Measurements from ENCODE around the gene ATP9A. TPM values are rescaled to one million over a fixed set of nuclear protein-coding genes. Genes with fewer than 3 reads are reported as not detected.

Gene ATP9A
- total and polyA plus RNA-seq, 2 of the 4 experiments (the other 2 are of a cell fraction): 10.6 to 22.4 TPM

DNA sequence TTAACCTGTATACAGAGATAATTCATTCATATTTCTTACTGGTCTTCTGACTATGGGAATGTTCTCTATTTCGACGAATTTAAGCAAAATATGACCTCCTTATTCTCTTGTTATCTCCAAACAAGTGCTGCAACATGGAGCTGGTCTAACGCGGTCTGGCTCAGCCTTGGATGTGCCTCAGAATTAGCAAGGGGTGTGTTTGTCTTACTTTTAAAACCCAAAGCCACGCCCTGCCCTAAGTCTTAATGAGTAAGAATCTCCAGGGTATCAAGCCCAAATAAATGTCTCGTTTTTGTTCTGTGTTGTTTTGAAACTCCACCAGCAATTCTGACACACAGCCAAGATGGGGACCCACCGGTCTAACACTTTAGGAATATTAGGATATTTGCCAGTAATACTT is 99.2 kb downstream of the ATP9A start:
- H2BK15ac ChIP-seq (ENCODE audit: low read depth, low read length): no peak overlapping the region
- in situ Hi-C loops (cut with MboI; ENCODE audit: low sequenced_read_pairs): no loop called here
- H3K18ac ChIP-seq (ENCODE audit: low read depth, low read length): no peak overlapping the region
- H3K23ac ChIP-seq (ENCODE audit: low read depth, low read length): no peak overlapping the region
- no peak for ATAC-seq (ENCODE audit: low read depth)
- intact Hi-C loops (cut with micrococcal nuclease): no loop called here
- H3K9me3 ChIP-seq (ENCODE audit: control insufficient read depth, insufficient read depth, low read length): no peaks in the 10 kb centered on the region
- CTCF ChIA-PET: no interaction called here
- no peak overlapping the region for H2BK120ac ChIP-seq (ENCODE audit: low read depth, low read length)
- no CpG with 5 or more reads among the region's 7 CpGs for WGBS, 2 experiments (ENCODE audit: extremely low coverage in 2 of 2, insufficient read length in 1 of 2)
- H4K20me1 ChIP-seq (ENCODE audit: insufficient read depth, low read length): no peaks in the 10 kb centered on the region
- no TSS peak for BruUV-seq (replicated peaks)
- DNase-seq: no peak
- H4K5ac ChIP-seq (ENCODE audit: low read depth, low read length): no peak overlapping the region
- H3K4me2 ChIP-seq (ENCODE audit: low read depth, low read length): no peak overlapping the region
- no peak overlapping the region for H3K56ac ChIP-seq (ENCODE audit: extremely low read depth, insufficient read depth, low read length)
- H3K4ac ChIP-seq (ENCODE audit: low read depth, low read length): no peak overlapping the region
- no peak overlapping the region for H4K8ac ChIP-seq (ENCODE audit: low read depth in 2 of 2, low read length in 2 of 2)
- H2AK5ac ChIP-seq (ENCODE audit: low read depth, low read length): no peak overlapping the region
- peaks cover 12% of the 10 kb centered on the region for H3K9me1 ChIP-seq (ENCODE audit: insufficient read depth, low read length)
- H3K9ac ChIP-seq (ENCODE audit: low read depth, low read length): no peak overlapping the region
- H3K4me1 ChIP-seq (ENCODE audit: control insufficient read depth, insufficient read depth, low read length): no peaks in the 10 kb centered on the region
- no peak overlapping the region for H3K27ac ChIP-seq (ENCODE audit: insufficient read depth, low read length)
- no peak overlapping the region for H4K91ac ChIP-seq (ENCODE audit: insufficient read depth, low read depth, low read length)
- no peak overlapping the region for H2AFZ ChIP-seq (replicated peaks; ENCODE audit: low read length, poor library complexity)
- H3K36me3 ChIP-seq (ENCODE audit: control insufficient read depth, insufficient read depth, low read length): peaks cover 35% of the 10 kb centered on the region
- no peak overlapping the region for H3K4me3 ChIP-seq (ENCODE audit: insufficient read depth, low read depth, low read length)
- no peak overlapping the region for H3K14ac ChIP-seq (replicated peaks; ENCODE audit: low read depth, low read length)
- POLR2A ChIA-PET (ENCODE audit: unreplicated experiment): no interaction called here
- H2AK9ac ChIP-seq (replicated peaks; ENCODE audit: low read depth, low read length, poor library complexity): no peak overlapping the region
- H2BK5ac ChIP-seq (ENCODE audit: low read depth, low read length, poor library complexity, severe bottlenecking): no peak overlapping the region
- no peak overlapping the region for H2BK20ac ChIP-seq (ENCODE audit: low read depth, low read length)
- dilution Hi-C loops (cut with HindIII; ENCODE audit: low sequenced_read_pairs, unreplicated experiment): no loop called here
- TF ChIP-seq SMC3 (IDR thresholded peaks at IDR 0.05; ENCODE audit: low read depth, low read length) (no peak), RFX5 (IDR thresholded peaks at IDR 0.05; ENCODE audit: low read depth, low read length) (no peak), FOS (IDR thresholded peaks at IDR 0.05; ENCODE audit: low read depth, low read length) (no peak), RAD21 (IDR thresholded peaks at IDR 0.05; ENCODE audit: low read length) (no peak), MAFK (IDR thresholded peaks at IDR 0.05; ENCODE audit: low read depth, low read length) (no peak), POLR2A (IDR thresholded peaks at IDR 0.05; ENCODE audit: low read depth, low read length) (no peak), RCOR1 (IDR thresholded peaks at IDR 0.05; ENCODE audit: insufficient replicate concordance, low read length) (no peak), CTCF (conservative IDR thresholded peaks at IDR 0.05; ENCODE audit: low read depth, low read length) (no peak), BHLHE40 (IDR thresholded peaks at IDR 0.05; ENCODE audit: low read depth, low read length) (no peak), MAZ (IDR thresholded peaks at IDR 0.05; ENCODE audit: borderline replicate concordance, low read depth, low read length) (no peak), CHD1 (IDR thresholded peaks at IDR 0.05; ENCODE audit: low read depth, low read length) (no peak), ELK1 (IDR thresholded peaks at IDR 0.05; ENCODE audit: borderline replicate concordance, low read depth, low read length) (no peak), CEBPB (IDR thresholded peaks at IDR 0.05; ENCODE audit: low read depth, low read length) (no peak), USF2 (IDR thresholded peaks at IDR 0.05; ENCODE audit: low read depth, low read length) (no peak), NFE2L2 (IDR thresholded peaks at IDR 0.05; ENCODE audit: low read depth, low read length) (no peak), MXI1 (IDR thresholded peaks at IDR 0.05; ENCODE audit: borderline replicate concordance, low read depth, low read length) (no peak)
- H3K79me1 ChIP-seq (ENCODE audit: low read depth in 1 of 2, low read length in 2 of 2): no peaks in the 10 kb centered on the region; a peak in 1 of 4 replicates
- H3K27me3 ChIP-seq (ENCODE audit: control insufficient read depth, insufficient read depth, low read length): no peaks in the 10 kb centered on the region
